Suprapubic skin (tissue), 4 donors: ENCODE measurements around the gene TTLL3.
"Not testable (repeated sequence)": the region's sequence is repeated elsewhere in the genome, so short reads cannot be mapped to it uniquely, and the experiment has no call there.

Source experiments
- EP300 ChIP-seq: sonication (generic); formaldehyde crosslinking; IDR thresholded peaks from one replicate; pipeline ENCODE4 v1.6.1; 2017; ENCODE audit warnings: antibody characterized with exemption
- POLR2A ChIP-seq, 2 donors: fragments of 450-650 bp; IDR thresholded peaks; one replicate each; pipeline ENCODE4 v1.6.1; 2017; ENCODE audit warnings: antibody characterized with exemption in 2 of 2, mild to moderate bottlenecking in 2 of 2, moderate library complexity in 2 of 2
- POLR2AphosphoS5 ChIP-seq, 3 donors: sonication (generic); formaldehyde crosslinking; IDR thresholded peaks; one replicate each; pipeline ENCODE4 v1.6.1; 2017; ENCODE audit warnings: antibody characterized with exemption in 3 of 3
- TF ChIP-seq, protein P1 (sequence below), 2 donors: fragments of 200-600 bp in 1 of 2; fragments of 450-650 bp in 1 of 2; sonication (generic) in 1 of 2; IDR thresholded peaks; one replicate each; pipeline ENCODE4 v1.5.1; 2016 to 2019; ENCODE audit warnings: antibody characterized with exemption in 2 of 2, mild to moderate bottlenecking in 1 of 2, moderate library complexity in 1 of 2

- TF ChIP-seq POLR2A (IDR thresholded peaks at IDR 0.05); EP300; POLR2AphosphoS5 (IDR thresholded peaks at IDR 0.05): not testable (repeated sequence)
- TF ChIP-seq, protein P1, sequence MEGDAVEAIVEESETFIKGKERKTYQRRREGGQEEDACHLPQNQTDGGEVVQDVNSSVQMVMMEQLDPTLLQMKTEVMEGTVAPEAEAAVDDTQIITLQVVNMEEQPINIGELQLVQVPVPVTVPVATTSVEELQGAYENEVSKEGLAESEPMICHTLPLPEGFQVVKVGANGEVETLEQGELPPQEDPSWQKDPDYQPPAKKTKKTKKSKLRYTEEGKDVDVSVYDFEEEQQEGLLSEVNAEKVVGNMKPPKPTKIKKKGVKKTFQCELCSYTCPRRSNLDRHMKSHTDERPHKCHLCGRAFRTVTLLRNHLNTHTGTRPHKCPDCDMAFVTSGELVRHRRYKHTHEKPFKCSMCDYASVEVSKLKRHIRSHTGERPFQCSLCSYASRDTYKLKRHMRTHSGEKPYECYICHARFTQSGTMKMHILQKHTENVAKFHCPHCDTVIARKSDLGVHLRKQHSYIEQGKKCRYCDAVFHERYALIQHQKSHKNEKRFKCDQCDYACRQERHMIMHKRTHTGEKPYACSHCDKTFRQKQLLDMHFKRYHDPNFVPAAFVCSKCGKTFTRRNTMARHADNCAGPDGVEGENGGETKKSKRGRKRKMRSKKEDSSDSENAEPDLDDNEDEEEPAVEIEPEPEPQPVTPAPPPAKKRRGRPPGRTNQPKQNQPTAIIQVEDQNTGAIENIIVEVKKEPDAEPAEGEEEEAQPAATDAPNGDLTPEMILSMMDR (IDR thresholded peaks at IDR 0.05) = not testable (repeated sequence)
Observed at GRCh38 chr3:9854291-9854940, 44.4 kb downstream of the TTLL3 start.
